AG09319 (cell line): Measurements from ENCODE around the gene KIAA0408.

Source experiments
- DNase-seq: peaks from one replicate; pipeline ENCODE4 v3.0.0-alpha.2; 2010; ENCODE audit warnings: low read depth; ENCODE audit errors: extremely low read depth
- CTCF ChIP-seq: IDR thresholded peaks from 2 replicates; pipeline ENCODE4 v1.5.1; 2011; ENCODE audit warnings: low read depth, mild to moderate bottlenecking, inconsistent platforms, low read length, moderate library complexity

KIAA0408 gene

GRCh38 chr6:127475823-127476176 lies 16.6 kb upstream of the KIAA0408 start:
- DNase-seq: no peak
- no peak for TF ChIP-seq CTCF

- TF ChIP-seq CTCF: no peak
- DNase-seq: no peak
Observed at GRCh38 chr6:127475135-127475822, 16.1 kb upstream of the KIAA0408 start.

- TF ChIP-seq CTCF: no peak
- DNase-seq: no peak
Observed at GRCh38 chr6:127471379-127472255, 12.4 kb upstream of the KIAA0408 start.

- TF ChIP-seq CTCF: no peak
Observed at GRCh38 chr6:127468936-127469335, 9.7 kb upstream of the KIAA0408 start.

GRCh38 chr6:127466416-127466815 lies 7.2 kb upstream of the KIAA0408 start:
- TF ChIP-seq CTCF: no peak

More at GRCh38 chr6:127468936-127469335, 9.7 kb upstream of the KIAA0408 start:
- DNase-seq: no peak

GRCh38 chr6:127464881-127465459 lies 5.8 kb upstream of the KIAA0408 start:
- DNase-seq: peak; percentile 49
- peak; percentile 97 for TF ChIP-seq CTCF

More at GRCh38 chr6:127466416-127466815, 7.2 kb upstream of the KIAA0408 start:
- DNase-seq: no peak
